Measurements from ENCODE around the gene TEDC2.

Gene TEDC2

DNA sequence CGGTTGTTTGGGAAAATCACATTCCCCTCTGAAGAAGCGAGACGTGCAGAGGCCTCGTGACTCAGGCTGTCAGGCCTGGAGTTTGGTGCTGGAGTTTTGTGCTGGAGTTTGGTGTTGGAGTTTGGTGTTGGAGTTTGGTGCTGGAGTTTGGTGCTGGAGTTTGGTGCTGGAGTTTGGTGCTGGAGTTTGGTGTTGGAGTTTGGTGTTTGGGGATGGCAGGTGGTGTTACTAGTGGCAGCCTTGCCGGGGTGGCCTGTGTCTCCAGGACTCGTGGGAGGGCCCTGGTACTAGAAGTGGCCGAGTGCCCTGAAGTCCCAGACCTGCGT is 27.6 kb downstream of the TEDC2 start:
- H3K27ac ChIP-seq: peak overlapping the region in 6 of 21 experiments; percentile 11 to 75 (median 47)
- H3K4me3 ChIP-seq: no peak overlapping the region

DNA sequence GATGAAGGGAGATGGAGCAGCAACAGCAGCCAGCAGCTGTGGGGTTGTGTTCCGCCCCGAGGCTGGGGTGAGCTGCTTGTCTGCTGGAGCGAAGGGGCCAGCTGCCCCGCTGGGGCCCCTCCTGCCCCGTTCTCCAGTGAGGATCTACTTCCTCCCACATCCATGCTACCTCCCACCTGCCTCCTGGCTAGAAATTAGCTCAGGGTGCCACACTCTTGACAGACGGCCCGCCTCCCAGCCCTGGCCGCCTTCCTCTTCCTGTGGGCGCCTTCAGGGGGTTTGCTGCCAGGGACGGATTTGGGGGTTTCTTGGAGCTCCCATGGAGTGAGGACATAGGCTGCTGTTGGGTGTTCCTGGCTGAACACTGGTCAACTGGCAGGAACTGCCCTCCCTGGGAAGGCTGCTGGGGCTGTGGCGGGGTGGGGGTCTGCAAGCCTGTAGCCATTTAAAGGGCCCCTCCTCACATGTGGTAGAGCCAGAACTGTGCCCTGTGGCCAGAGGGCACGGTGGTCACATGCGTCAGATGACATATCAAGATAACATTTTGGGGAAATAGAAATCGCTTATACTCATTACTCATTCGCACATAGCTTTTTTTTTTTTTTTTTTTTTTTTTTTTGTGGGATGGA is 28.1 kb downstream of the TEDC2 start:
- Histone ChIP-seq H3K4me3 (no peak overlapping the region), H3K27ac (peak overlapping the region in 4 of 21 experiments; percentile 14 to 75 (median 22))

DNA sequence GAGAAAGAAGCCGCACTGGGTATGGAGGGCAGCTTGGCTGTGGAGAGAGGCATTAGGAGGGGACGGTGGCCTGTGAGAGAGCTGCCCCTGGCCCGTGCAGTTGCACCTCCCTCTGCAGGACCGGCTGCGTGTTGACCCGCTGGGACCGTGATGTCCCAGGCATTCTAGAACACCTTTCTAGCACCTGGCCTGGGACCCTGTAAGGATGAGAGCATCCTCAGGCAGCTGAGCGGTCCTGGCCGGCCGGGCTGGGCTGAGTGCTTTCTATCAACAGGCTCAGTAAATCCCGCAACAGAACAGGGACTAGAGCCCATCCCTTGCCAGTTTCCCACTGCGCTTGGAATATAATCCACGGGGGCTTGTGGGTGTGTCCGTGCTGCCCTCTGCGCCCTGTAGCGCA is 29.7 kb downstream of the TEDC2 start:
- no peak overlapping the region for H3K27ac ChIP-seq

DNA sequence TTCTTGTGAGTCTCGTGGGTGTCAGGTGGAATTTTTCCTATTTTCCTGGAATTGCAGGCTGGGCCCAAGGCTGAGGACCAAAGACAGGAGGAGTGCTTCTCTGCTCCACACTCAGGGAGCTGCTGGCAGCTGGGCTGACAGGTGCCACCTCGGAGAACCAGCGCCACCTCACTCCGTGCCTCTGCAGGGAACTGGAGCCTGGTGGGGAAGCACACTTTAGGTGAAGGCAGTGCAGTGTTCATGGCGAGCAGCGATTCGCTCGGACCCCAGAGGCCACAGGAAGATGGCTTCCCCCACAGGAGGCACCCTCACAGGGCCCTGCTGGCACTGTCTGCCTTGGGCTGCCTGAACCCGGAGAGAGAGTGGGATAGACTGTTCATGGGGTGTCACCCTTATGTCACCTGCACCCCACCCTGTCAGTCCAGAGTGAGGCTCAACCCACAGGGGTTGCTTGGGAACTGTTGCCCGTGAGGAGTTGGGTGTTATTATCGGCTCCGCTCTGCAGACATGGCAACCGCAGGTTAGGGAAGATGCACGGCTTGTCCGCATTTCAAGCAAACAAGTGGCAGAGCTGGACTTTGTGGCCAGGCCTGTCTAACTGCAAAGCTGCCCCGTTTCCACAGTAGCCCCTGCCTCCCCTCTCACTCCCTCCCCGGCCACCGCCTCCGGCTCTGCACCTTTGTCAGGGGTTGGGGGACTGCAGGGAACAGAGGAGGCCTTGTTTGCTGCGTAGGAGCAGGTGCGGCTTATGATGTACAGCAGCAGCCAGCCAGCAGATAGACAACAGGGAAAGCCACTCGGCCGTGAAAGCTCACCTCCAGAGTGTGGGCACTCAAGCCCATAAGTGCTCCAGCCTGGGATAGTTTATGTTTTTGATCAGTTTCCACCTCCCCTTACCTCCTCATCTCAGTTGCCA is 30.5 kb downstream of the TEDC2 start:
- H3K27ac ChIP-seq: no peak overlapping the region
- no peak overlapping the region for H3K4me3 ChIP-seq

More for the DNA sequence above, 29.7 kb downstream of the TEDC2 start:
- no peak overlapping the region for H3K4me3 ChIP-seq

DNA sequence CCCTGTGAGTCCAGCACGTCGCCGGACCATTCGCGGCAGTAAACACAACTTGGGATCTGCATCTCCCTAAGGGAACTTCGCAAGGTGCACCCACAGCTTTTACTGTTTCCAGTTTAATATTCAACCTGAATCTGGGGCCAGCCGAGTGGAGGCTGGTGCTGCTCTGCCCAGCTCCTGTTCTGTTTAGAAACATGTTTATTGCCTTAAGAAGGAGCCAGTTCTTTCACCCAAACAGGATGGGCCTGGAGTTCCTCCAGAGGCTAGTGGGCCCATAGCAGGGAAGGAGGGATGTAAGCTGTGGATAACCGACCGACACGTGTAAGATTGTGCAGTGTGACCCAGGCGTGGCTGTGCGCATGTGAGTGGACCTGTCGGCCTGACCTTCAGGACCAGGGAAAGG is 32.4 kb downstream of the TEDC2 start:
- H3K4me3 ChIP-seq: no peak overlapping the region
- no peak overlapping the region for H3K27ac ChIP-seq

DNA sequence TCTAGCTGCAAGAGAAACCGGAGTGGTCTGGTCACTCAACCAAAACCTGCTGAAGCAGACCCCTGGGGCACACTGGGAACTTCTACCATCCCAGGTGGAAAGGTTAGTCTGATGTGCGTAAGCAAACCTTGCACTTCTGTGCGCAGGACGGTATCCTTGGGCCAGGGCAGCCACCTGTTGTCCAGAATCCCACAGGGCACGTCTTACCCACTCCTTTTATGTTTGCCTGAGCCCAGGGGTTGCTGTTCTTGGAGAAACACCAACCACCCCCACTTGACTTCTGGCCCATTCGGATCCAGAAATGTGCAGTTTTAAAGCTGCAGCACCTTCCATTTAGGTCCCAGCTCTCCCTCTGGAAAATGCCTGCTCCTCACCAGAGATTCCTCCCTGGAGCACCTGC is 33.7 kb downstream of the TEDC2 start:
- Histone ChIP-seq H3K4me3 (no peak overlapping the region), H3K27ac (no peak overlapping the region)

DNA sequence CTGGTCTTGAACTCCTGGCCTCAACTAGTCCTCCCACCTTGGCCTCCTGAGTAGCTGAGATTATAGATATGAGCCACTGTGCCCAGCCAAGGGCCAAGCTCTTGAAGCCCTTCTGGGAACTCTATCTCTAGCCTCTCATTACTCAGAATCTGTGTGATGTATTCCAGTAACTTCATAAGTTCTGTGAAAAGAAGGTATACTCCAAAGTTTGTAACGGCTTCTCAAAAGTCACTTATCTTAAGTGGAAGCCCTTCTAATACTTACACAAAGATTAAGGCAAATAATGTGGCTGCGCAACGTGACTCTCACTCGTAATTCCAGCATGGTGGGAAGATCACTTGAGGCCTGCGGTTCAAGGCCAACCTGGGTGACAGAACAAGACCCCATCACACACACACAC is 34.7 kb downstream of the TEDC2 start:
- H3K27ac ChIP-seq: no peak overlapping the region

DNA sequence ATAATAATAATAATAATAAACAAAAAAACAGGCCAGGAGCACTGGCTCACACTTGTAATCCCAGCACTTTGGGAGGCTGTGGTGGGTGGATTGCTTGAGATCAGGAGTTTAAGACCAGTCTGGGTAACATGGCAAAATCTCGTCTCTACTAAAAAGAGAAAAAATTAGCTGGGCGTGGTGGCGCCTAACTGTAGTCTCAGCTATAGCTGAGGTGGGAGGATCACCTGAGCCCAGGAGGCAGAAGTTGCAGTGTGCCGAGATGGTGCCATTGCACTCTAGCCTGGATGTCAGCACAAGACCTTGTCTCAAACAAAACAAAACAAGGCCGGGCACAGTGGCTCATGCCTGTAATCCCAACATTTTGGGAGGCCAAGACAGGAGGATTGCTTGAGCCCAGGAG is 35.1 kb downstream of the TEDC2 start:
- H3K4me3 ChIP-seq: no peak overlapping the region
- no peak overlapping the region for H3K27ac ChIP-seq

More for the DNA sequence above, 34.7 kb downstream of the TEDC2 start:
- H3K4me3 ChIP-seq: no peak overlapping the region

DNA sequence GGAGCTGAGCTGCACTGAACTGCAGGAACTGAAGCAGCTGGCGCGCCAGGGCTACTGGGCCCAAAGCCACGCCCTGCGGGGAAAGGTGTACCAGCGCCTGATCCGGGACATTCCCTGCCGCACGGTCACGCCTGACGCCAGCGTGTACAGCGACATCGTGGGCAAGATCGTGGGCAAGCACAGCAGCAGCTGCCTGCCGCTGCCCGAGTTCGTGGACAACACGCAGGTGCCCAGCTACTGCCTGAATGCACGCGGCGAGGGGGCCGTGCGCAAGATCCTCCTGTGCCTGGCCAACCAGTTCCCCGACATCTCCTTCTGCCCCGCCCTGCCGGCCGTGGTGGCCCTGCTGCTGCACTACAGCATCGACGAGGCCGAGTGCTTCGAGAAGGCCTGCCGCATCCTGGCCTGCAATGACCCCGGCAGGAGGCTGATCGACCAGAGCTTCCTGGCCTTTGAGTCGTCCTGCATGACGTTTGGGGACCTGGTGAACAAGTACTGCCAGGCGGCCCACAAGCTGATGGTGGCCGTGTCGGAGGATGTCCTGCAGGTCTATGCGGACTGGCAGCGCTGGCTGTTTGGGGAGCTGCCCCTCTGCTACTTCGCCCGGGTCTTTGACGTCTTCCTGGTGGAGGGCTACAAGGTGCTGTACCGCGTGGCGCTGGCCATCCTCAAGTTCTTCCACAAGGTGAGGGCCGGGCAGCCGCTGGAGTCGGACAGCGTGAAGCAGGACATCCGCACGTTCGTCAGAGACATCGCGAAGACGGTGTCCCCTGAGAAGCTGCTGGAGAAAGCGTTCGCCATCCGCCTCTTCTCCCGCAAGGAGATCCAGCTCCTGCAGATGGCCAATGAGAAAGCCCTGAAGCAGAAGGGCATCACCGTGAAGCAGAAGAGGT is 36.6 kb downstream of the TEDC2 start:
- H3K4me3 ChIP-seq: no peak overlapping the region
- peak overlapping the region in 2 of 21 experiments; percentile 13 to 35 for H3K27ac ChIP-seq

DNA sequence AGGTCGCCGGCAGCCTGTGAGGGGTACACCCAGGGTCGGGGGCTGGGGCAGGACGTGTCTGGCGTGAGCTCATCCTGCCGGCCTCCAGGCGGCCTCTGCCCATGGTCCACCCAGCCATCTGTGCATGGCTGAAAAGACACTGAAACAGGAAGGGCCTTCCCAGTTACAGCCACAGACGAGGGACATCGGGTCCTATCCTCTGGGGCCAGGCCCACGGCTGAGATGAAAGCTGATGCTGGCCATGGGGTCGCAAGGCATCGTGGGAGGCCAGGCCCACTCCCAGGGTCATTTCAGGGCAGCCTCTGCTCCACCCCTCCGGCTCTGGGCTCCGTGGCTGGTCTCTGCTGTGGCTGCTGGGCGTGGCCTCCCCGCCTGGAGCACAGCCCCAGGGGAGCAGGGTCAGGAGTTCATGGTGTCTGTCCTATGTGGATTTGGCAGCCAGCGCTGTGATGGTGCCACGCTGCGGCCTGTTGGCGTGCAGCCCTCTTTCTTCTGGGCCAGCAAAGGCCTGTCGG is 37.3 kb downstream of the TEDC2 start:
- Histone ChIP-seq H3K4me3 (no peak overlapping the region), H3K27ac (peak overlapping the region in 1 of 21 experiments; percentile 13)

DNA sequence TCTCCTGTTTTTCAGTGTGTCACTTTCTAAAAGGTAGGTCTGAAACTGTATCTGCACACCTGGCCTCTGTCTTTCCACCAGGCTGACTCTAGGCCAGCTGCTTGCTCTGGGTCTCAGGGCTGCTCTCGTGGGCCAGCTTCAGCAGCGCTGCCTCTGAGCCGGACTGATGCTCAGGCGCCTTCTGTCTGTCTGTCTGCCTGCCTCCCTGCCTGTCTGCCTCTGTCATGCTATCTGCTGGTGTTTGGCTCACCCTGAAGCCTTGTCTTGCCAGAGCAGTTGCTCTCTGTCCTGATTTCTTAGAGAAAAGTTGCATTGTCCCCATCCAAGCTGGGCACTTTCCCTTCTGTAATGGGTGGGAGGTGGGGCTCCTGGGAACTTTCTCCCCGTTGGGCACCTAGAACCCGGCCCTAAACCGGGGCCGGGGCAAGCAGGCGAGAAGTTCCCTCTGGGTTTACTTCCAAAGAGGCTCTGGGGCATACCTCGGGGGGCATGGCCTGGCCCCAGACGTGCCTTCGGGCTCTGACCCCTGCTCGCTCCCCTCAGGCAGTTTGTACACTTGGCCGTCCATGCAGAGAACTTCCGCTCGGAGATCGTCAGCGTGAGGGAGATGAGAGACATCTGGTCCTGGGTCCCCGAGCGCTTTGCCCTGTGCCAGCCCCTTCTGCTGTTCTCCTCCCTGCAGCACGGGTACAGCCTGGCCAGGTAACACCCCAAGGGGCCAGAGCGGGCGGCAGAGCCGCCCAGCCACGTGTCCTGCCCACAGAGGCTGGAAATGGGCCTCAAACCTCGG is 38.0 kb downstream of the TEDC2 start:
- H3K4me3 ChIP-seq: no peak overlapping the region
- H3K27ac ChIP-seq: peak overlapping the region in 6 of 21 experiments; percentile 6 to 75 (median 34)

DNA sequence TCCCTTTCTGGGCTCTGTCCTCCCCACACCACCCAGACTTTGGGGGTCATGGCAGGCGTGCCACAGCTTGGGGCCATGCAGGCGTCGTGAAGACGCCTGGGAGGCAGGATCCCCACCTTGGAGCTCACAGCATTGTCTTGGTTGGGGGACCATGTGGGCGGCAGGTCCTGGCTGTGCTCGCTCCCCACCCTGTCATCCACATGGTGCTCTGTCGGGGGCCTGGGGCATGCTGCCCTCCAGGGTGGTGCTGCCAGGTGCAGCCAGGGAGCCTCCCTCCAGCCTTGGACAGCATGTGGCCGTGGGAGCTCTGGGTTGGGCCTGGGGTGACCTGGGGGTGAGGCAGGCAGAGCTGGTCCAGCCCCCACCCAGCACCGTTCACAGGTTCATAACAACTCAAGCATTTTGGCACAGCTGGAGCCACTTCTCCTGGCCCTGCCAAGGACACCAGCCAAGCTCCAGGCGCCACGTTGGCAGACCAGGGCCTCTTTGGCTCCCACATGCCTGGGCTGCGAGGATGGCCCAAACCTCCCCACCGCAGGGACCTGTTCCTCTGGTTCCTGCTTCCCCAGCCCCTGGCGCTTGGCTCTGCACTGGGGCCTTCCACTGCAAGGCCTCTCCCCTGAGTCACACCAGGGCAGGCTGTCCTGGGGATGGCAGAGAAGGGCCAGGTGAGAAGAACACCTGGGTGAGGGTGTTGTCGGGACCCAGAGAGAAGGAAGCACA is 38.8 kb downstream of the TEDC2 start:
- H3K27ac ChIP-seq: peak overlapping the region in 13 of 21 experiments; percentile 5 to 75 (median 36)
- H3K4me3 ChIP-seq: no peak overlapping the region

DNA sequence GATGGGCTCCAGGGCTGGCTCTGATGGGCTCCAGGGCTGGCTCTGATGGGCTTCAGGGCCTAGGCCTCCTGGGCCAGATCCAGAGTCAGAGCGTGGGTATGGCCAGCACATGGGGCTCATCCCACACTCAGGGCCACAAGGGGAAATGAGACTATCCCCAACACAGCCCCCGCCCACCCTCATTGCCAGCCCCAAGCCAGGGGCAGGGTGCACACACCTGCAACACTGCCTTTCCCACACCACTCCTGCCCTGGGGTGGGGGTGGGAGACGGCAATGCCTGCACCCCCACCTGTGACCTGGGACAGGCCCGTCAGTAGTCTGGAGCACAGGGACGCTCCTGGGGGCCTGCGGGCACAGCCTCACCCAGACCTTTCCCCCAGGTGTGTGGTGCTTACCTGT is 39.5 kb downstream of the TEDC2 start:
- Histone ChIP-seq H3K4me3 (no peak overlapping the region), H3K27ac (peak overlapping the region in 13 of 21 experiments; percentile 5 to 75 (median 35))

DNA sequence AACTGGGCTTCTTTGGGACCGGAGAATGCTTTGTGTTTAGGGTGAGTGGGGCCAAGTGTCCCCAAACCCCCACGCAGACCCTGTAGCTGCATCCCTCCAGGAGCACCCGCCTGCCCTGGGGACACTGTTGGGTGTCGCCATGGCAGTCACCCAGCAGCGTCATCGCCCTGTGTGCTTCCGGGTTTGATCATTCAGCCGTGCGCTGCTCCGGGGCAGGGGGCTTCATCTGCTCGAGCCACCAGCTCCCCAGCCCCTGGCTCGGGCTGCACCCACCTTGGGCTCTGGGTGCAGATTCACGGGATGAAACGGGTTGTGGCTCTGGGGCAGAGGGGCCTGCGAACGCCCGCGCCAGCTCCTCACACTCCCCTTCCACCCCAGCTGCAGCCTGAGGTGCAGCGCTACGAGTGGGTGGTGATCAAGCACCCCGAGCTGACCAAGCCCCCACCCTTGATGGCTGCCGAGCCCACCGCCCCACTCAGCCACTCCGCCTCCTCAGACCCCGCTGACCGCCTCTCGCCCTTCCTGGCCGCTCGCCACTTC is 40.1 kb downstream of the TEDC2 start:
- H3K4me3 ChIP-seq: no peak overlapping the region
- H3K27ac ChIP-seq: peak overlapping the region in 7 of 21 experiments; percentile 33 to 75 (median 57)

DNA sequence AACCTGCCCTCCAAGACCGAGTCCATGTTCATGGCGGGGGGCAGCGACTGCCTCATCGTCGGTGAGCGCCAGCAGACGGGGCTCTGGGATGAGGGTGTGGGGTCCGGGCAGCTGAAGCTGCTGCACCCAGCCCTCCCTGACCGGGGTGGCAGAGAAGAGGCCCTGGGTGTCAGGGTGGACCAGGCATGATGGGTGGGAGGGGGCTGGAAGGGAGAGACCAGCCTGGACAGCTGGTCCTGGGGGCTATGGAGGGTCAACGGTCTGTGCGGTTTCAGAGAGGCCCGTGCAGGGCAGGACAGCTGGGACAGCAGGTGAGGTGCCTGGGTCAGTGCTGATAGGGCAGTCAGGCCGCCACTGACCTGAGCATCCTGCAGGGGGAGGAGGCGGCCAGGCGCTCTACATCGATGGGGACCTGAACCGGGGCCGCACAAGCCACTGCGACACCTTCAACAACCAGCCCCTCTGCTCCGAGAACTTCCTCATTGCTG is 40.6 kb downstream of the TEDC2 start:
- Histone ChIP-seq H3K4me3 (no peak overlapping the region), H3K27ac (no peak overlapping the region)

DNA sequence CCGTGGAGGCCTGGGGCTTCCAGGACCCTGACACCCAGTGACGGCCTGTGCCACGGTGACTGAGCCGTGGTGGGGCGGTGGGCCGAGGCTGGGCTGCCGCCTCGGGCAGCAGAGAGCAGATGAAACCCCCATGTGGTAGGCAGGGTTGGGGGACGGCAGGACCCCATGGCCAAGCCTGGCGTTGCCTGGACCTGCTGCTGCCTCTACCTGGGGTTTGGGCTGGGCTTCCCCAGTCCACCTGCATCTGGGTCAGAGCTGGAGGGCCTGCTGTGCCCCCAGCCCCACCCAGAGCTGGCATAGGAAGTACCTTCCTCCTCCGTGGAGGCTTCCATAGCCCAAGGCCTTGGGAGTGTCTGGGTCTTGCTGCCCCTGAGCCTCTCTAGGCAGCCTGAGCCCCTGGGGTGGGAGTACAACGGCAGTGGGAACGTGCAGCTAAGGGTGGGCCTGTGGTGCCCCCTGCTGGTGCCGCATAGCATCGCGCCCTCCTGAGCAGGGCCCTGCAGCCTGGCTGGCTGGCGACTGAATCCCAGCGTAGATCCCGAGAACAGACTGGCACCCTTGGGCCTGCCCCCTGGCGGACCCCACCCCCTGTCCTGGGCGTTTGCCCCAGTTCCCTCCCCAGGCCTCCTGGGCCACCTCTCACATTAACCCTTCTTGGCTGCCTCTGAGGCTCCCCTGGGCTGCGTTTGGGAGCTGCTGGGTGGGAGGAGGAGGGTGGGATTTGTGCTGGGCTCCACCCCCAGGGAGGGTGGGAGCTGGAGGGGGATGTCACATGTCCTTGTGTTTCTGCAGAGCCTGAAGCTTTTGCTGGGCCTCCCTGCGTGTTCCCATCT is 41.2 kb downstream of the TEDC2 start:
- Histone ChIP-seq H3K27ac (peak overlapping the region in 5 of 21 experiments; percentile 14 to 43 (median 29)), H3K4me3 (no peak overlapping the region)
